K562 (cell line): ENCODE results near the gene PAIP1. TPM values are rescaled to one million over a fixed set of nuclear protein-coding genes. Genes with fewer than 3 reads are reported as not detected.

Source experiments
- CEBPG ChIP-seq, 3 experiments: fragments of 200-800 bp in 1 of 3; sonication (Bioruptor generic) in 1 of 3; sonication (generic) in 1 of 3; formaldehyde crosslinking in 1 of 3; IDR thresholded peaks in 2 of 3; conservative IDR thresholded peaks in 1 of 3; 2 replicates each; pipeline versions ENCODE4 v1.6.1 to v1.8.0; 2016 to 2022; ENCODE audit warnings: missing compliant biosample characterization in 2 of 3, missing genetic modification characterization in 2 of 3, mild to moderate bottlenecking in 1 of 3, missing genetic modification reagents in 1 of 3
- KAT2B ChIP-seq: IDR thresholded peaks from one replicate; pipeline ENCODE4 v1.6.1; 2012; ENCODE audit warnings: low read depth, mild to moderate bottlenecking, control low read depth, inconsistent platforms, low read length, moderate library complexity
- KLF6 ChIP-seq: fragments of 250-450 bp; sonication (Bioruptor Pico); IDR thresholded peaks from 2 replicates; pipeline ENCODE4 v1.4.0; 2020; ENCODE audit warnings: mild to moderate bottlenecking, moderate library complexity, borderline replicate concordance
- MAFK ChIP-seq: IDR thresholded peaks from 2 replicates; pipeline ENCODE4 v1.6.1; 2011; ENCODE audit warnings: low read length, improper control_type of control experiment
- MLX ChIP-seq, 2 experiments: fragments of 450-650 bp in 1 of 2; sonication (generic) in 1 of 2; formaldehyde crosslinking; conservative IDR thresholded peaks; 2 replicates each; pipeline versions ENCODE4 v1.4.0 to v1.8.1; 2020 to 2022; ENCODE audit warnings: mild to moderate bottlenecking in 1 of 2, missing genetic modification reagents in 1 of 2
- NR3C1 ChIP-seq: sonication (generic); formaldehyde crosslinking; IDR thresholded peaks from 2 replicates; pipeline ENCODE4 v1.8.1; 2022; ENCODE audit warnings: missing genetic modification reagents
- PBX2 ChIP-seq, 2 experiments: IDR thresholded peaks in 1 of 2; conservative IDR thresholded peaks in 1 of 2; 2 replicates each; pipeline ENCODE4 v1.6.1; 2016; ENCODE audit warnings: low read depth in 2 of 2, mild to moderate bottlenecking in 1 of 2, missing compliant biosample characterization in 1 of 2, missing genetic modification characterization in 1 of 2, moderate library complexity in 1 of 2
- PKNOX1 ChIP-seq: fragments of 450-650 bp; IDR thresholded peaks from 2 replicates; pipeline ENCODE4 v1.6.1; 2016
- SETDB1 ChIP-seq: IDR thresholded peaks from one replicate; pipeline ENCODE4 v1.6.1; 2012; ENCODE audit warnings: low read length, control low read depth, inconsistent platforms
- SMARCE1 ChIP-seq: fragments of 450-650 bp; IDR thresholded peaks from 2 replicates; pipeline ENCODE4 v1.7.1; 2016; ENCODE audit warnings: mild to moderate bottlenecking
- SRSF7 ChIP-seq: fragments of 200-400 bp; formaldehyde crosslinking; optimal IDR thresholded peaks from 2 replicates; pipeline ENCODE3; 2017; ENCODE audit warnings: mild to moderate bottlenecking, low read depth, low read length
- ZNF318 ChIP-seq, 2 experiments: fragments of 450-650 bp; IDR thresholded peaks; 2 replicates each; pipeline ENCODE4 v1.6.1; 2016; ENCODE audit warnings: mild to moderate bottlenecking in 2 of 2, borderline replicate concordance in 1 of 2, low read depth in 1 of 2, moderate library complexity in 1 of 2
- polyA plus RNA-seq, 8 experiments: library from polyadenylated mRNA; depleted of rRNA in 4 of 8; stranded (reverse) in 5 of 8; unstranded in 3 of 8; fragments of >200 nt; fragmentation: Nextera tagmentation in 2 of 8; fragmentation: Illumina TruSeq in 1 of 8; extraction: Ambion mirVana in 2 of 8; extraction: Trizol in 1 of 8; gene quantifications; 2 replicates each; pipeline versions ENCODE4 v1.2.1 to v1.2.3, GENCODE V29; 2011 to 2014; ENCODE audit warnings: inconsistent platforms in 1 of 8, missing spikeins in 1 of 8
- total RNA-seq, 7 experiments: library from RNA; depleted of rRNA in 6 of 7; stranded (reverse); fragments of >200 nt in 6 of 7; fragmentation: Illumina TruSeq in 2 of 7; extraction: Trizol in 2 of 7; gene quantifications; 2 replicates each; pipeline versions ENCODE4 v1.2.1 to v1.2.3, GENCODE V29; 2011 to 2021; ENCODE audit warnings: low replicate concordance in 1 of 7

PAIP1 gene
- total and polyA plus RNA-seq, 9 of the 15 experiments (the other 6 are each of a cell fraction or from before 2014, with no cell fraction given) = 51.7 to 181 (median 102) TPM

GRCh38 chr5:43555895-43556606 is 826 bp downstream of the PAIP1 start (continued):
- TF ChIP-seq PBX2 (CRISPR knock-in tag; IDR thresholded peaks at IDR 0.05; ENCODE audit: low read depth) (no peak), PBX2 (tag; conservative IDR thresholded peaks at IDR 0.05; ENCODE audit: low read depth) (no peak), SRSF7 (no peak), MAFK (no peak), NR3C1 (CRISPR knock-in tag) (peak; percentile 84; the same call in 1 of the 2 replicates), MLX (CRISPR knock-in tag; conservative IDR thresholded peaks at IDR 0.05) (0 out of 4 replicates have a peak, but pooled peaks of 1 of the 2 experiments have one; percentile 66), SMARCE1 (0 out of 2 replicates have a peak, but pooled peaks have one; percentile 47), KLF6 (CRISPR knock-in tag) (no peak), ZNF318 (IDR thresholded peaks at IDR 0.05; ENCODE audit: borderline replicate concordance in 1 of 2, low read depth in 1 of 2) (no peak), SETDB1 (no peak), PKNOX1 (no peak), KAT2B (no peak), CEBPG (CRISPR knock-in tag; IDR thresholded peaks at IDR 0.05) (no peak), CEBPG (tag; conservative IDR thresholded peaks at IDR 0.05 in 1 of 2, IDR thresholded peaks at IDR 0.05 in 1 of 2) (no peak)
